ENCODE data around the gene CHN2. TPM values are rescaled to one million over a fixed set of nuclear protein-coding genes. Genes with fewer than 3 reads are reported as not detected.

CHN2 gene
- total RNA-seq, 1 experiment from 2014 or later, result 2.1 TPM

DNA sequence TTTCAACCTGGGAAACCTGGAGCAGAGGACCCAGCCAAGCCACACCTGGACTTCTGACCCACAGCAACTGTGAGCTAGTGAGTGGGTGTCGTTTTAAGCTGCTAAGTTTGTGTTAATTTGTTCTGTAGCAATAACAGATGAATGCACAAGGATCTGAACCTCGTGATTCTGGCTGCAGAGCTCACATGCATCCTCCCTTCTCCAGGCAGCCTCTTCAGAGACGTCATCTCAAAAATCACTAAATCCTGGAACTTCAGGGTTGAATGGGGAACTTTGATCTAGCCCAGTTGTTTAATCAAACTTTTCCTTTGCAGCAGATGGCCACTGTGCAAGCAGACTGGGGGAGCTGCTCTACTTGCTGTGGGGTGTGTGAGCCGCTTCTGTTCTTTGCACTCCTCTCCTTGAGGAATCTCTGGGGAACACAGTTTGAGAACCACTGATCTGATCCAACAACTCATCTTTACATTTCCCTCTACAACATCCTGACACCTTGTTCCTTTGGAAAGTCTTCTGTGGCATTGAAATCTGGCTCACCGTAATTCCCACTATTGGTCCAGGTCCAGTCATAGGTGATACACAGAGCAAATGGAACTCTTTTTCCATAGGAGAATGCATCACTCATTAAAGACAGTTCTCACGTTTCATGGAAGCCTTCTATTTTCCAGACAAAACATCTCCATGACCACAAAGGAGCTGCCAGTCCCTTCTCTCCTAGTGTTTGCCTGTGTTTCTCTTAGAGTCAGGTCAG is 90.3 kb downstream of the CHN2 start:
- H3K9me2 ChIP-seq (ENCODE audit: insufficient read depth), result no peaks in the 10 kb centered on the region
- no peak overlapping the region for H2AFZ ChIP-seq (ENCODE audit: low read depth, low read length, poor library complexity, severe bottlenecking)
- H3K9ac ChIP-seq (ENCODE audit: low read length), result no peak overlapping the region
- H3K4me2 ChIP-seq (ENCODE audit: low read length), result peak overlapping the region; percentile 60
- H3K79me2 ChIP-seq (ENCODE audit: insufficient read depth, low read length), result no peaks in the 10 kb centered on the region
- no peaks in the 10 kb centered on the region for H3K9me3 ChIP-seq (ENCODE audit: control insufficient read depth in 1 of 2, insufficient read depth in 1 of 2, low read depth in 1 of 2, low read length in 2 of 2)
- H3K27me3 ChIP-seq (ENCODE audit: insufficient read depth, low read length), result no peaks in the 10 kb centered on the region
- no TSS peak for BruUV-seq (replicated peaks)
- POLR2A ChIA-PET, result no interaction called here
- no peak overlapping the region for H3K27ac ChIP-seq (ENCODE audit: low read depth, low read length)
- H3K4me3 ChIP-seq (replicated peaks in 1 of 2; ENCODE audit: low read depth in 1 of 2, low read length in 2 of 2), result 0 out of 4 replicates have a peak overlapping the region, but pooled peaks of 1 of the 2 experiments have one; percentile 2
- CTCF ChIA-PET, result no interaction called here
- H4K20me1 ChIP-seq (ENCODE audit: insufficient read depth), result no peaks in the 10 kb centered on the region
- RAD21 ChIA-PET (ENCODE audit: low non-redundant PET in 1 of 2, low total read pairs in 2 of 2, uncharacterized antibody in 2 of 2, unreplicated experiment in 2 of 2), result no interaction called here
- no peak for TF ChIP-seq EZH2phosphoT487 (IDR thresholded peaks at IDR 0.05; ENCODE audit: borderline replicate concordance)
- TF ChIP-seq YY1 (IDR thresholded peaks at IDR 0.05; ENCODE audit: extremely low read depth, insufficient replicate concordance, low read depth, low read length), result no peak
- TF ChIP-seq SRF (IDR thresholded peaks at IDR 0.05; ENCODE audit: low read depth), result no peak
- TF ChIP-seq, protein P1, sequence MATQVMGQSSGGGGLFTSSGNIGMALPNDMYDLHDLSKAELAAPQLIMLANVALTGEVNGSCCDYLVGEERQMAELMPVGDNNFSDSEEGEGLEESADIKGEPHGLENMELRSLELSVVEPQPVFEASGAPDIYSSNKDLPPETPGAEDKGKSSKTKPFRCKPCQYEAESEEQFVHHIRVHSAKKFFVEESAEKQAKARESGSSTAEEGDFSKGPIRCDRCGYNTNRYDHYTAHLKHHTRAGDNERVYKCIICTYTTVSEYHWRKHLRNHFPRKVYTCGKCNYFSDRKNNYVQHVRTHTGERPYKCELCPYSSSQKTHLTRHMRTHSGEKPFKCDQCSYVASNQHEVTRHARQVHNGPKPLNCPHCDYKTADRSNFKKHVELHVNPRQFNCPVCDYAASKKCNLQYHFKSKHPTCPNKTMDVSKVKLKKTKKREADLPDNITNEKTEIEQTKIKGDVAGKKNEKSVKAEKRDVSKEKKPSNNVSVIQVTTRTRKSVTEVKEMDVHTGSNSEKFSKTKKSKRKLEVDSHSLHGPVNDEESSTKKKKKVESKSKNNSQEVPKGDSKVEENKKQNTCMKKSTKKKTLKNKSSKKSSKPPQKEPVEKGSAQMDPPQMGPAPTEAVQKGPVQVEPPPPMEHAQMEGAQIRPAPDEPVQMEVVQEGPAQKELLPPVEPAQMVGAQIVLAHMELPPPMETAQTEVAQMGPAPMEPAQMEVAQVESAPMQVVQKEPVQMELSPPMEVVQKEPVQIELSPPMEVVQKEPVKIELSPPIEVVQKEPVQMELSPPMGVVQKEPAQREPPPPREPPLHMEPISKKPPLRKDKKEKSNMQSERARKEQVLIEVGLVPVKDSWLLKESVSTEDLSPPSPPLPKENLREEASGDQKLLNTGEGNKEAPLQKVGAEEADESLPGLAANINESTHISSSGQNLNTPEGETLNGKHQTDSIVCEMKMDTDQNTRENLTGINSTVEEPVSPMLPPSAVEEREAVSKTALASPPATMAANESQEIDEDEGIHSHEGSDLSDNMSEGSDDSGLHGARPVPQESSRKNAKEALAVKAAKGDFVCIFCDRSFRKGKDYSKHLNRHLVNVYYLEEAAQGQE (IDR thresholded peaks at IDR 0.05; ENCODE audit: low read depth), result no peak
- TF ChIP-seq ELF1 (IDR thresholded peaks at IDR 0.05; ENCODE audit: borderline replicate concordance, low read depth), result no peak
- TF ChIP-seq EZH2 (IDR thresholded peaks at IDR 0.05), result no peak
- TF ChIP-seq ZFX (IDR thresholded peaks at IDR 0.05), result no peak
- TF ChIP-seq SP1 (IDR thresholded peaks at IDR 0.05; ENCODE audit: low read depth), result no peak
- TF ChIP-seq FOSL1 (IDR thresholded peaks at IDR 0.05; ENCODE audit: low read depth), result no peak
- ATAC-seq (peak; percentile 57), DNase-seq (ENCODE audit: low read depth, low spot score) (no peak)
- peaks cover 15 to 28% of the 10 kb centered on the region in 2 experiments for H3K4me1 ChIP-seq (ENCODE audit: control insufficient read depth in 1 of 2, insufficient read depth in 2 of 2, low read length in 2 of 2)
- intact Hi-C loops (cut with micrococcal nuclease), result no loop called here
- no peaks in the 10 kb centered on the region for H3K36me3 ChIP-seq (ENCODE audit: control insufficient read depth in 1 of 2, insufficient read depth in 2 of 2, low read length in 2 of 2)

Data from HCT116 (cell line).